Stimulated activated CD4-positive, alpha-beta T cell treated with anti-CD3 and anti-CD28 coated beads, Interleukin-1b, Interleukin-23, amount 100 ng/mL, for 48 hours (primary cell): Measurements from ENCODE around the gene BHLHE23.
"Not testable (repeated sequence)": the region's sequence is repeated elsewhere in the genome, so short reads cannot be mapped to it uniquely, and the experiment has no call there.

ENCODE experiments used
- DNase-seq: peaks from one replicate; pipeline ENCODE4 v3.0.0-alpha.2; 2020

BHLHE23 gene

DNA sequence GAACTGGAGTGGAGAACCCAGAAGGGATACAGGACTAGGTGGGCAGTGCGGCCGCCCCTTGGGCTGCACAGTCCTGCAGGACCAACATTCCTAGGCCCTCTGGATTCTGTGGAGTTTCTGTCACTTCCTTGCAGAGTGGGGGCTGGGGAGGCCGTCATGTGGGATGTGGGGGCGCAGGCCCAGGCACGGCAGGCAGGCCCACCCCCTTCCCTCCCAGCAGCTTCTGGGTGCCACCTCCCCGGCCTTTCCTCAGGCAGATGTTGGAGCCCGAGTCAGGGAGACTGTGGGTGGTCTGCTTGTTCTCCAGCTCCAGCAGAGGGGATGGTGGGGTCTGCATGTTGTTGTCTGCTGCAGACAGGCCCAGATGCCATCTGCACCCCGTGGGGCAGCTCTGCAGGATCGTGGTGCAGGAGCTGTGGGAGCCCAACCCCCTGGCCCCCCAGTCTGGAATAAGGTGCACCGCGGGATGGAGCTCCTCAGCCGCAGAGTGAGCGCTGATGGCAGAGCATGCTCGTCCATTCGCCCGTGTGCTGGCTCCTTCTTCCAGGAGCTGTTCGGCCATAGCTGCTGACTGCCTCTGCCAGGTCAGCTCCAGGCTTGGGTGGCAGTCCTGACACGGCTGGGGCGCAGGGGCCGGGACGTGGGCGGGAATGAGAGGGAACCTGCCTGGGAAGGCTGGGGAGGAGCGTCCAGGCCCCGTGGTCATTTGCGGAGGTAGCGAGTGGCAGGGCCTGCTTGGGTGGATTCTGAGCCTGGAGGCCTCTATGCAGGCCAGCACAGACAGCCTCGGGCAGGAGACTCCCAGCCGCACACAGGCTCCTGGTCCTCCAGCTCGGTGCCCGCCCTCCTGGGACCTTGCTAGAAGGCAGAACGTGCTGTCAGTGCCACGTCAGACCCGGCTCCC is 36.2 kb downstream of the BHLHE23 start:
- DNase-seq: no peak

DNA sequence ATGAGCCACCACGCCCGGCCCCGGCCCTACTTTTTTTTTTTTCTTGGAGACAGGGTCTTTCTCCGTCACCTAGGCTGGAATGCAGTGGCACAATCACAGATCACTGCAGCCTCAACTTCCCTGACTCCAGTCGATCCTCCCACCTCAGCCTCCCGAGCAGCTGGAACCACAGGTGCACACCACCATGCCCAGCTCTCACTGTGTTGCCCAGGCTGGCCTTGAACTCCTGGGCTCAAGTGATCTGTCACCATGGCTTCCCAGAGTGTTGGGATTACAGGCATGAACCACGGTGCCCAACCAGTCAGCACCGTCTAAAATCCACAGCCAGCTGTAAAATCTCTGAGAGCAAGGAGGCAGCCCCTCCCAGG is 36.8 kb downstream of the BHLHE23 start:
- DNase-seq: no peak

DNA sequence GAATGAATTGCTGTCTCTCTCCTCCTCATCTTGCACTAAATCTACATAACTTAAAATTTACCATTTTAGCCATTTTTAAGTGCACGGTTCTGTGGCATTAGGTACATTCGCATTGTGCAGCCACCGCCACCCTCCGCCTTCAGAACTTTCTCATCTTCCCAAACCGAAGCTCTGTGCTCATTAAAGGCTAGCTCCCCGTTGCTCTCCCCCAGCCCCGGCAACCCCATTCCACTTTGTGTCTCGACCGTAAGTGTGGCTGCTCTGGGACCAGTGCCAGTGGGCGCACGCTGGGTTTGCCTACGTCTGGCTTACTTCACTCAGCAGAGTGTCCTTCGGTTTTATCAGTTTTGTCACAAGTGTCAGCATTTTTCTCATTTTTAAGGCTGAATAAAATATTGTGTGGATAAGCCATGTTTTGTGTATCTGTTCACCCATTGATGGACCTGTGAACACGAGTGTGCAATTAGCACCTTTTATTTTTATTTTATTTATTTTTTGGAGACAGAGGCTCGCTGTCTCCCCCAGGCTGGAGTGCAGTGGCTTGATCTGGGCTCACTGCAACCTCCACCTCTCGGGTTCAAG is 37.5 kb downstream of the BHLHE23 start:
- no peak for DNase-seq

DNA sequence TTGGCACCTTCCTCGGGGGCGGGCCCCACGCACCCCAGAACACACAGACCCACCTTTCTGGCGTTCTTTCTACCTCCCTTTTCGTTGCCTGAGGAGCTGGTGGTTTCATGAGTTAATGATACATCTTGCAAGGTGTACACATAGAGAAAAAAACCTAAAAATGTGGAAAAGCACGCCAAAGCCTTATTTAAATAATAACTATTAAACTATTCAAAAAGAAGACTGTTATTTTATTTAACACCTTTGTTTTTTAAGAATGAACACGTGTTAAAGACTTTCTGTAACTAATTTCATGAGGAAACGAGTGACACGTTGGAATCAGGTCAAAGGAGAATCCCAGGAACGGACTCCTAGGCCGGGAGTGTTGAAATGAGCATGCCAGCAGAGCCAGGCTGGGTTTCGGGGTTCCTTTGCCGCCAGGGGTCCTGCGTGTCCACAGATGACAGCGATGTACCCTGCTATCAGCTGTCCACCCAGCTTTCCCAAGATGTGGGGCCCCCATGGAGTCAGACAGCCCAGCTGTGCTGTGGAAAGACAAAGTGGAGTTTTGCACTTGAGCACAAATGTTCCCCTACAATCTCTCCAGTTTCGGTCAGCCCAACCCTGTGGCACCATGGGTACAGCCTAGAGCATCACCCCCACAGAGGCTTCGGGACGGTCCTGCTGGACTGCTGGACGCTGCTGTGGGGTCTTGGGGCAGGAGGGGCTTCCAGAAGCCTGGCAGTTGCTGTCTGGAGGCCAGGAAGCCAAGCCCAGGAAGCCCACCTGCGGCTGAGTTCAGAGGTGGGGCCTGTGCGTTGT is 38.2 kb downstream of the BHLHE23 start:
- DNase-seq: no peak

DNA sequence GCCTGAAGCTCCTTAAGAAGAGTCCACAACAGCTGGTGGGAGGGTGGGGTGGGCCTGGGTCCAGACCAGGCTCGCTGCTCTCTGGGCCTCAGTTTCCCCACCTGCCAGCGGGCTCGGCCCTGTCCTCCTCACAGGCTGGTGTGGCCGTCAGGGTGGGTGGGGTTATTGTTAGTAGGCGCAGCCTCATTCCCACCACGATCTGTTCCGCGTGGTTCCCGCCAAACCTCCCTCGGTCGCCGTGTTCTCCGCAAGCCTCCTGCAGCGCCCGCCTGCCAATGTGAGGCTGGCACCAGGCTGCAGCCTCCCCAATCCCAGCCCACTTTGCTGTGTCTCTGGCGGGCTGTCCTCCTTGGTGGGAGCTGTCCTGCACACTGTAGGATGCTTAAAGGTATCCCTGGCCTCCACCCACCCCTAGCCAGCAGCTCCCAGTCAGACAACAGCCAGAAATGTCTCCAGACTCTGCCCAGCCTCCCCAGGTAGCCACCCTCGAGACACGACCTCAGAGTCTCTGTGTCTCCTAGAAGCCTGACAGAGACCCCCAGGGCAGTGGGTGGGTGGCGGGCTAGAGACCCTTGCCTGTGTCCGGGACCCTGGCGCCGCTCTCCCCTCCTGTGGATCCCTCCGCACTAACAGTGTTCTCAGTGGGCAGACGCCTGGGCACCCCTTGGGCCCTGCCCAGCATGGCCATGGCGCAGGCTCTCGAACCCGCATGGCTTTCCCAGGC is 39.0 kb downstream of the BHLHE23 start:
- no peak for DNase-seq

DNA sequence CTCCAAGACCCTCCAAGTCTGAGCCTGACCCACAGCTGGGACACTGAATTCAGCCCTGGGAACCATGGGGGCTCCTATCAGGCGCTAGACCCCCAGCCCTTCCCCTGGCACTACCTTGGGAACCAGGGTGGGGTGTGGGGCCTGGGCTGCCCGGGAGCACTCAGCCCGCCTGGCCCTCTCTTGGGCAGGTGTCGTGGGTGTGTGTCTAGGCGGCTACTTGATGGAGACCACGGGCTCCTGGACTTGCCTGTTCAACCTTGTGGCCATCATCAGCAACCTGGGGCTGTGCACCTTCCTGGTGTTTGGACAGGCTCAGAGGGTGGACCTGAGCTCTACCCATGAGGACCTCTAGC is 39.6 kb downstream of the BHLHE23 start:
- DNase-seq: no peak

DNA sequence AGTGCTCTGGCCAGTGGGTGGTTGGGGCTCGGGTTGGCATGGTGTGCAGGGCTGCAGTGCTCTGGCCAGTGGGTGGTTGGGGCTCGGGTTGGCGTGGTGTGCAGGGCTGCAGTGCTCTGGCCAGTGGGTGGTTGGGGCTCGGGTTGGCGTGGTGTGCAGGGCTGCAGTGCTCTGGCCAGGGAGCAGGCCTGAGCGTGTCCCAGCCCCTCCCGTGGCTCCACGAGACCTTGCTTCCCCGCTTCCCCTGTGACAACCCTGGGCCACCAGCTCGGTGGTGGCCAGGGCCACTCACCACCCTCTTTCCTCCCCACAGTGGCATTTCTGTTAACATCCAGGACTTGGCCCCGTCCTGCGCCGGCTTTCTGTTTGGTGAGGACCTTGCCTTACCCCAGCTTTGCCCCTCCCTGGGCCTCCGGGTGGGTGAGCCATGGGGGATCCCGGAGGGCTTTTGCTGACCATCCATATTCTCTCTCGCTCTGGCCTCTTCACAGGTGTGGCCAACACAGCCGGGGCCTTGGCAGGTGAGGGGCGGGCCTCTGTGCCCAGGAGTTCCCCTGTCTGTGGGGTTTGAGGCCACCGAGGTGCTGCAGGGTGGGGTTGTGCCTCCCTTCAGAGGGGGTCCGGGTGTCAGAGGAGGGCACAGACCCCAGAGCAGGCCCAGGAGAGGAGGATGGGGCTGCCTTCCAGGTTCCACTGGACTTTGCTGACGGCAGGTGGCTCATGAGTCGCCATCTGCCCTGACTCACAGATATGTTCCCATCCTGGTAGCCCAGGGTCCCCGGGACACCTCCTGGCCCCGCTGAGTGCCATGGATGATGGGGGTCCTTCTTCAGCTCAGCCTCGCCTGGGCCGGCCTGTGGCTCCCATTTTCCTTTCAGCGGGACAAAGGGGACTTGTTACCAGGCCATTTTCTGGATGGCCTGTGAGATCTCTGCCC is 40.3 kb downstream of the BHLHE23 start:
- DNase-seq: no peak

DNA sequence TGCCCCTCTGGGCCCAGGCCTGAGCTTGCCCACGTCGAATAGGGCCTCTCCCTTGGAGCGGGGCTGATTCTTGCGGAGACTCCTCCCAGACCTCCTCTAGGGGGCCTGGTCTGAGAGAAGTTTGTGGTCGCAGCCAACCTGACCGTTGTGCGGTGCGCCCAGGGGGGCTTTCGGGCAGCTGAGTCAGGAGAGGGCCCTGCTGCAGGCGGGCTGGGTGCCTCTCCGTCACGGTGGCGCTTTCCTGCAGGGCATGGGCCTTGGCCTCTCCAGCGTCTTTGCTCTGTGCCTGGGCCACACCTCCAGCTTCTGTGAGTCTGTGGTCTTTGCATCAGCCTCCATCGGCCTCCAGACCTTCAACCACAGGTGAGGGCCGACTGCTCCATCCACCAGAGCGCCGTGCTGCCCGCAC is 41.4 kb downstream of the BHLHE23 start:
- no peak for DNase-seq

DNA sequence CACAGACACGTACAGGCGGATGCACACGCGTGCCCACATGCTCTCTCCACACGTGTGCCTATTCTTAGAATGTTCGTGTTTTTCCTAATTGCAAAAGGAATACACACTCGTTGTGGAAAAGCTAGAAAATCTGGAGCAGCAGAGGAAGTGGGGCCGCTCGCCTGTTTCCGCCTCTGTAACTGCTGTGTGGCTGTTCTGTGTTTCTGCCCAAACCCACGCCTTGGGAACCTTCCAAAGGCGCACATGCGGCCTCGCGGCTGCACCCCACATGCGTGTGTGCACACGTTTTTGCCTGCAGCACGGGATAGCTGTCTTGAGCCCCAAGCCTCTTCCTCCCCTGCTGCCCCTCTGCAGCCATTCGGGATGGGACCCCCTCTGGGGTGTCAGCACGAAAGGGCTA is 42.1 kb downstream of the BHLHE23 start:
- DNase-seq: no peak

DNA sequence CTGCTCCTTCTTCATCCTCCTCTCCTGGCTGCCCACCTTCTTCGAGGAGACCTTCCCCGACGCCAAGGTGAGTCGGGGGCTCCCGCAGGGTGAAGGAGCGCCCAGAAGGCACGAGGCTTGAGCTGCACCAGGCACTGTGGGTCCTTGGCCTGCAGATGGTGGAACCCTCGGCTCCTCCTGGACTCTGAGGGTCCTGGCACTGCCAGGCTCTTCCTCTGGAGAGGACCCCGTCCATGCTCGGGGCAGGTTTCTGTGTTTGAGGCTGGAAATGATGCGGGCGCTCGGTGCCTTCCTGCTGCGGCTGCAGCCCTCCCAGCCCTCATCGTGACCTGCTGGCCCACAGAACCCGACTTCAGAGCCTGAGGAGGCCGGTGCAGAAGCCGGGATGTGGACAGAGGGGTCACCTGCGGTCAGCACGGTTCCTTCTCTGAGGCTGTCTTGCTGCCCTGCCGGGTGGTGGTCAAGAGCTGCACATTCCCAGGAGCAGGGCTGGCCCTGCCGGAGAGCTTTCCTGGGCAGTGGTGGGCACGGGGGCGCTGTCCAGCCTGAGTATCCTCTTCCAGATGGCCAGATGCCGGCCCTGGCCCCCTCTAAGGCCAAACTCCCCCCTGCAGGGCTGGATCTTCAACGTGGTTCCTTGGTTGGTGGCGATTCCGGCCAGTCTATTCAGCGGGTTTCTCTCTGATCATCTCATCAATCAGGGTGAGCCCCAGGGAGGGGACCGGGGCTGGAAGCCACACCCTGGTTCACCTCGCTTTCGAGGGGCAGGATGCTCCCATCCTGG is 43.0 kb downstream of the BHLHE23 start:
- DNase-seq: no peak

DNA sequence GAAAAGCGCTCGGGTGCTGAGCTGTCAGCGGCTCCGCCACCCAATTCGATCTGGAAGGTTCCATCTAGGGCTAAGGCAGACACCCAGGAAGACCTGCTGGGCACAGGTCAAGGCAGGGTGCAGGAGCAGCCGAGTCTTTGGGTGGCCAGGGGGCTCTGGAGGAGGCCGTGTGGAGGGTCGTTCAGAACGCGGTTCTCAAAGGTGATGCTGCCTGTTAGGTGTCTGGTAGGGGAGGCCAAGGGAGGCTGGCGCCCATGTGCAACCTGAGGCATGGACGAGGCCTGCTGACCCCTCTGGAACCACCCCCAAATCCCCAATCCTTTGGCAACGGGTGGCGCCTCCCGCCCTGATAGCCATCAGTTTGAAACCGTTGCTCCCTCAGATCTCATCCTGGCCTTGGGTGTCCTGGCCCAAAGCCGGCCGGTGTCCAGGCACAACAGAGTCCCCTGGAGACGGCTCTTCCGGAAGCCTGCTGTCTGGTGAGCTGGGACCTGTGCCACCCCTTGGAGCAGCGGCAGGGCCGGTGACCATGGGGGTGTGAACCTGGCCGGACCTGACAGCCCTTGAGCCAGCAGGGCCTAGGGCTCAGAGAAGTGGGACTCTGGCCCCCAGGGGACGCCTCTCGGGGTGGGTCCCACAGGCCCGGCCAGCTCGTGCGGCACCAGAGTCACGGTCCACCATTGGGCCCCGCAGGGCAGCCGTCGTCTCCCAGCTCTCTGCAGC is 43.7 kb downstream of the BHLHE23 start:
- DNase-seq: no peak

DNA sequence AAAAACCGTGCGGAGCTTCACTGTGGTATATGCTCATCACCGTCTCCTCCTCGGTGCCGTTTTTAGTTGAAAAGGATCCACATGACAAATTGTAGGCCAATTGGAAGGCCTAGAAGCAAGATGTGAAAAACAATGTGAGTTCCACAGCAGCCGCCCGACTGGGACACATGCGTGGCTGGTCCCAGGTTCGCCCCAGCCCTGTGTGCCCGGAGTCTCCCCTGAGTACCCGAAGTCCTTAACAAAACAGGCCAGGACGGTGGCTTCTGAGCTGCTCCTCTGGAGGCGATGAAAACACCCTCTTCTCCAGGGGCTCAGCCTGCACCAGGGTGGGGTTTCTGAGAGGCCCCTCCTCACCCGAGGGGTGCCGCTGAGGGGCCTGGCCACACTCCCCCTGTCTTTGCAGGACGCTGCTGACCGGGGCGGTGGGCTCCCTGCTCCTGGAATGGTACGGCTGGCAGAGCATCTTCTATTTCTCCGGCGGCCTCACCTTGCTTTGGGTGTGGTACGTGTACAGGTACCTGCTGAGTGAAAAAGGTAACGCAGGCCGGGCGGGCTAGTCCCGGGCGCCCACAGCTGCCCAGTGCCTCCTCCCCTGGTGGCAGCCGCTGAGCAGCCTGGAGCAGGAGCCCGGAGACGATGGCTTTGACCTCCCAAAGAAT is 44.4 kb downstream of the BHLHE23 start:
- no peak for DNase-seq

DNA sequence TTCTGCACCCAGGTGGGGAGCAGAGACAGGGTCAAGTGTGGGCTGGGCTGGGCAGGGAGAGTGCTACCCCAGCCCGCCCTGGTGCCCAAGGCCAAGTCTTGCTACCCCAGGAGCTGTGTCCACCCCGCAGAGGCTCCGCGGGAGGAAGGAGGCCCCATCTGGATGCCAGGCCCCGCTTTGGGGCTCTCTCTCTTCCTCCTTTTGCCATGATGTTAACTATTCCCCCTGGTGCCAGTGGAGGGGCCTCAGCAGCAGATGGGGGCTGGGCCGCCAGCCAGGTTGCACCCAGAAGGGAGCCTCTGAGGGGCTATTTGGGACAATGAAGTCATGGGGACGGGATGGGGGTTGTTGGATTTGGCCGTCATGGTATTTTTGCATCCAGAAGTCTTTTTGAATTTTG is 45.0 kb downstream of the BHLHE23 start:
- DNase-seq: no peak

DNA sequence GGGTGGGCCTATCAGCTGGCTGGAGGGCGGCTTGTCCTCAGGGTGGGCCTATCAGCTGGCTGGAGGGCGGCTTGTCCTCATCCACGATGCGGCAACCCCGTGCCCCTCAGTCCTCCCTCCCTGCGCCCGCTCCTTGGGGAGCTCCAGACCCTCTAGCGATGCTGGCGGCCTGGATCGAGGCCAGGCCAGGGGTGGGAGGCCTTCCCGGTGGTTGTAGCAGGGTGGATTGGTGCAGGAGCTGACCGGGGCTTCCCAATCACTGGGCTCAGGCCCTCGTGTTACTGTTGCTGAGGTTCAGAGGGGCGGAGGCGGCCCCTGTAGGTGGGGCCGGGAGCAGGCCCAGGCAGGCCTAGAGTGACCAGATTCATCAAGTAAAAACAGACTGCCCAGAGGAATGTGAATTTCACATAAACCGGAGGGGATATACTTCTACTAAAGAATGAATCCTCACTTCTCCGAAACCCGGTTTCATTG is 45.4 kb downstream of the BHLHE23 start:
- no peak for DNase-seq

DNA sequence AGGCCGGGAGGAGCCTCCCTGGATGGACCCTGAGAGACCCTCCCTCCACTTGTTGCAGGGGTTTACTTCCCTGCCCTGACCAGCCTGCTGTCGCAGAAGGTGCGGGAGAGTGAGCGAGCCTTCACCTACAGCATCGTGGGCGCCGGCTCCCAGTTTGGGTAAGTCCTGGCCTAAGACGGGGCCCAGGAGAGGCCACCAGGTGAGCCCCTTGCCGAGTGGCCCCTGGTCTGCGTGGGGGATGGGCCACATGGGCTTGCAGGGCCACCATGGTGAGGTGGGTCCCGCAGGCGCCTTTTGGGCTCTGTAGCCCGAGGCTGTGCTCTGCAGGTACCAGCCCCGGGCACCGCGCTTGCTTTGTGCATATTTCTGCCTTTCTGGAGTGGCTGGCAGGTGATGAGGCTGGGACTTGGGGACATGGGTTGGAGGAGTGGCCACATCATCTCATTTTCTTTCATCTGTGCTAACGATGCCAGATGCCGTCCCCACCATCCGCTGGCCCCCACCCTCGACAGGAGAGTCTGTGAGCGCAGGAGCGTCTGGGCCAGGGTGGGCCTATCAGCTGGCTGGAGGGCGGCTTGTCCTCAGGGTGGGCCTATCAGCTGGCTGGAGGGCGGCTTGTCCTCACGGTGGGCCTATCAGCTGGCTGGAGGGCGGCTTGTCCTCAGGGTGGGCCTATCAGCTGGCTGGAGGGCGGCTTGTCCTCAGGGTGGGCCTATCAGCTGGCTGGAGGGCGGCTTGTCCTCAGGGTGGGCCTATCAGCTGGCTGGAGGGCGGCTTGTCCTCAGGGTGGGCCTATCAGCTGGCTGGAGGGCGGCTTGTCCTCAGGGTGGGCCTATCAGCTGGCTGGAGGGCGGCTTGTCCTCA is 46.1 kb downstream of the BHLHE23 start:
- not testable (repeated sequence) for DNase-seq

DNA sequence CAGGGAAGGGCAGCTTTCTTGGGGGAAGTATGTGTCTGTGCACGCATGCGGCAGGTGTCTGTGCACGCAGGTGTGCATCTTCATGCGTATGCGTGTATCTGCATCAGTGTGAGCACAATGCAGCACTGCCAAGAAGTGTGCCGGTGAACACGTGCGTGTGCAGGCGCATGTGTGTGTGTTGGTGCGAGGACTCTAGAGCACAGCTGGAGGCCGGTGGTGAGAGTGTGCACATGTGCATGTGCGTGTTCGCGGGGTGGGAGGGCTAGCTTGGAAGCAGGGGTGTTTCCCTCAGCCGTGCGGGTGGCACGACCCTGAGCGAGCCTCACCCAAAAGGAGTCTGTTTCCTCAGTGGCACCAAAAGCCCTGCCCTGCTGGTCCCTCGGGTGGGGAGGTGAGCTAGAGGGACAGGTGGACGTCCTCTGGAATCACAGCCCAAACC is 46.7 kb downstream of the BHLHE23 start:
- no peak for DNase-seq

DNA sequence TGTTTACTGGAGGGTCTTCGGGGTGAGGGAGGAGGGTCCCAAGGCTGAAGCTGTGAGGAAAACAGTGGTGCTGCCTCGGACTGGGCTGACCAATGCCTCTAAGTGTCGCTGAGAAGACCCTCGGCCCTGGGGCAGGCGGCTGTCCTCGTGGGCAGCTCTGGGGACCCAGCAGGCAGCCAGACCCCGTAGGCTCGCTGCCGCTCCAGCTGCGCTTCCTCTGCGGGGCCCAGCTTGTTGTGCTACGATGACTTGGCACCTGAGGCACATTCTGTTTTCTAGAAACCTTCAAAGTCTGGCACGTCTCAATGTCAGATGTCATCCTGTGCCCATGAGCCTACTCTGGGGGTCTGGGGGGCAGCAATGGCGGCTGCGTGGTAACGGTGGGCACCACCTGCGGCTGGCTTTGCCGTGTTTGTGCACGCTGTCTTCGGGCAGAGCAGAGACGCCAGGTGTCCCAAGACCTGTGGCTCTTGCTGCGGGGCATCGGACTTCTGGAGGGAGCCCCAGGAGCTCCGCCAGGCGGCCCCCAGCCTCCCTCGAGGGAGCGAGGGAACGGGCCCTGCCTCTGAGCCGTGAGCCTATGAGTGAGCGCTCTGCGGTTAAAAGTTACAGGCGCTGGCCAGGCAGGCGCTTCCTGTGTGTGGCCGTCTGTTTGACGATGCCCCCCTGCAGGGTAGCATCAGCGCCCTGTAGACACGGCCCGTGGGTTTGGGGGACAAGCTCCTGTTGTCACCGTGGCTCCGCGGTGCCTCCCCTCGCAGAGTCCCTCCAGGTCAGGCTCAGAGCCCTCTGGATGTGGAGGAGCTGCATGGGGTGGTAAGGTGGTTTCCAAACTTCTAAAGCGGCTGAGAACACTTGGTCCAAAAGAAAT is 47.4 kb downstream of the BHLHE23 start:
- DNase-seq: no peak
